Karpas-422 (cell line): ENCODE measurements around the gene ACBD4. TPM values are rescaled to one million over a fixed set of nuclear protein-coding genes. Genes with fewer than 3 reads are reported as not detected.

Source experiments
- DNase-seq: peaks from one replicate; pipeline ENCODE4 v3.0.0-alpha.2; 2015
- H2AFZ ChIP-seq: fragments of 200-600 bp; sonication (generic); 2 replicates; pipeline ENCODE4 v1.6.1; 2014; ENCODE audit warnings: antibody characterized with exemption, low read length, mixed read lengths
- H3K27ac ChIP-seq: fragments of 200-600 bp; sonication (generic); 2 replicates; pipeline ENCODE4 v1.5.1; 2014; ENCODE audit warnings: mild to moderate bottlenecking, low read length, moderate library complexity
- H3K27me3 ChIP-seq: fragments of 200-600 bp; sonication (generic); 2 replicates; pipeline ENCODE4 v1.6.1; 2014; ENCODE audit warnings: low read length, mixed read lengths
- H3K36me3 ChIP-seq: fragments of 200-600 bp; sonication (generic); 2 replicates; pipeline ENCODE4 v1.6.1; 2014; ENCODE audit warnings: low read length, mixed read lengths; ENCODE audit not compliant: insufficient read depth
- H3K4me1 ChIP-seq: fragments of 200-600 bp; sonication (generic); 2 replicates; pipeline ENCODE4 v1.6.1; 2014; ENCODE audit warnings: mild to moderate bottlenecking, low read length, mixed read lengths
- H3K4me2 ChIP-seq: fragments of 200-600 bp; sonication (generic); 2 replicates; pipeline ENCODE4 v1.6.1; 2014; ENCODE audit warnings: low read length, low read depth, mild to moderate bottlenecking; ENCODE audit not compliant: poor library complexity, severe bottlenecking
- H3K4me3 ChIP-seq: fragments of 200-600 bp; sonication (generic); 2 replicates; pipeline ENCODE4 v1.5.1; 2014; ENCODE audit warnings: mild to moderate bottlenecking, antibody characterized with exemption, low read length, mixed read lengths
- H3K79me2 ChIP-seq: fragments of 200-600 bp; sonication (generic); 2 replicates; pipeline ENCODE4 v1.6.1; 2014; ENCODE audit warnings: mild to moderate bottlenecking, low read length, mixed read lengths
- H3K9ac ChIP-seq: fragments of 200-600 bp; sonication (generic); 2 replicates; pipeline ENCODE4 v1.6.0; 2014; ENCODE audit warnings: low read length
- H3K9me2 ChIP-seq: fragments of 200-600 bp; sonication (generic), shearing (Covaris generic); replicated peaks from 2 replicates; pipeline ENCODE4 v1.6.0; 2014; ENCODE audit warnings: mild to moderate bottlenecking, low read length, moderate library complexity; ENCODE audit not compliant: insufficient read depth
- H3K9me3 ChIP-seq: fragments of 300-700, 200-600 bp; sonication (generic); 2 replicates; pipeline ENCODE4 v1.6.1; 2014; ENCODE audit warnings: low read length, mixed read lengths
- H4K20me1 ChIP-seq: fragments of 200-600 bp; sonication (generic); 2 replicates; pipeline ENCODE4 v1.6.1; 2014; ENCODE audit warnings: mild to moderate bottlenecking, antibody characterized with exemption, low read length, low read depth; ENCODE audit not compliant: insufficient read depth
- total RNA-seq: library from RNA; depleted of rRNA; stranded (reverse); fragments of >200 nt; shearing (Covaris generic); gene quantifications from 2 replicates; pipeline ENCODE4 v1.2.3, GENCODE V29; 2014; ENCODE audit warnings: low replicate concordance

The ACBD4 gene
- total RNA-seq, 1 experiment from 2014 or later, result 13.4 TPM

- no peaks in the 10 kb centered on the region for H3K79me2 ChIP-seq
- no peaks in the 10 kb centered on the region for H3K27me3 ChIP-seq
- no peaks in the 10 kb centered on the region for H4K20me1 ChIP-seq
- H3K4me3 ChIP-seq, result no peak overlapping the region
- no peak overlapping the region for H2AFZ ChIP-seq
- peaks cover 13% of the 10 kb centered on the region for H3K4me1 ChIP-seq
- no peak overlapping the region for H3K9ac ChIP-seq
- no peaks in the 10 kb centered on the region for H3K36me3 ChIP-seq
- H3K9me2 ChIP-seq, result no peaks in the 10 kb centered on the region
- H3K4me2 ChIP-seq, result no peak overlapping the region
- H3K27ac ChIP-seq, result no peak overlapping the region
- H3K9me3 ChIP-seq, result no peaks in the 10 kb centered on the region
- no peak for DNase-seq
Measured at GRCh38 chr17:45143094-45143670, 7.7 kb downstream of the ACBD4 start.

- Histone ChIP-seq H3K4me2 (no peak overlapping the region), H3K79me2 (no peaks in the 10 kb centered on the region), H3K36me3 (no peaks in the 10 kb centered on the region), H2AFZ (no peak overlapping the region), H3K4me3 (no peak overlapping the region), H4K20me1 (peaks cover 2% of the 10 kb centered on the region; the same call in 1 of the 2 replicates), H3K4me1 (peaks cover 16% of the 10 kb centered on the region), H3K9ac (no peak overlapping the region), H3K9me2 (no peaks in the 10 kb centered on the region), H3K27ac (no peak overlapping the region), H3K9me3 (no peaks in the 10 kb centered on the region), H3K27me3 (no peaks in the 10 kb centered on the region)
- DNase-seq, result no peak
Measured at GRCh38 chr17:45143767-45144198, 8.3 kb downstream of the ACBD4 start.

GRCh38 chr17:45144199-45145034 is 8.9 kb downstream of the ACBD4 start:
- Histone ChIP-seq H3K4me2 (no peak overlapping the region), H3K27me3 (no peaks in the 10 kb centered on the region), H2AFZ (no peak overlapping the region), H3K4me1 (peaks cover 23% of the 10 kb centered on the region), H3K36me3 (no peaks in the 10 kb centered on the region), H3K9me3 (no peaks in the 10 kb centered on the region), H3K27ac (no peak overlapping the region), H3K79me2 (no peaks in the 10 kb centered on the region), H3K4me3 (no peak overlapping the region), H3K9me2 (no peaks in the 10 kb centered on the region), H3K9ac (no peak overlapping the region), H4K20me1 (peaks cover 7% of the 10 kb centered on the region; the same call in 1 of the 2 replicates)
- DNase-seq, result no peak

GRCh38 chr17:45145035-45145389 is 9.5 kb downstream of the ACBD4 start:
- Histone ChIP-seq H3K27ac (no peak overlapping the region), H3K4me1 (peaks cover 29% of the 10 kb centered on the region), H4K20me1 (peaks cover 11% of the 10 kb centered on the region; the same call in 1 of the 2 replicates), H3K27me3 (no peaks in the 10 kb centered on the region), H3K4me2 (no peak overlapping the region), H3K9me3 (no peaks in the 10 kb centered on the region), H3K4me3 (no peak overlapping the region), H3K9me2 (no peaks in the 10 kb centered on the region), H3K79me2 (no peaks in the 10 kb centered on the region), H3K9ac (no peak overlapping the region), H3K36me3 (no peaks in the 10 kb centered on the region), H2AFZ (no peak overlapping the region)
- no peak for DNase-seq

- H3K9me2 ChIP-seq, result no peaks in the 10 kb centered on the region
- H3K79me2 ChIP-seq, result no peaks in the 10 kb centered on the region
- no peak overlapping the region for H3K4me3 ChIP-seq
- no peak overlapping the region for H3K27ac ChIP-seq
- peak overlapping the region; percentile 92 for H3K4me2 ChIP-seq
- no peaks in the 10 kb centered on the region for H3K36me3 ChIP-seq
- no peak overlapping the region for H2AFZ ChIP-seq
- H3K9ac ChIP-seq, result no peak overlapping the region
- H3K4me1 ChIP-seq, result peaks cover 37% of the 10 kb centered on the region
- no peak for DNase-seq
- no peaks in the 10 kb centered on the region for H3K9me3 ChIP-seq
- no peaks in the 10 kb centered on the region for H3K27me3 ChIP-seq
- peaks cover 21% of the 10 kb centered on the region; the same call in 1 of the 2 replicates for H4K20me1 ChIP-seq
Measured at GRCh38 chr17:45146166-45146565, 10.7 kb downstream of the ACBD4 start.

GRCh38 chr17:45146592-45146889 is 11.1 kb downstream of the ACBD4 start:
- Histone ChIP-seq H3K27ac (no peak overlapping the region), H3K4me3 (peak overlapping the region; percentile 75), H3K9ac (peak overlapping the region; percentile 81), H3K4me1 (peaks cover 40% of the 10 kb centered on the region), H3K79me2 (no peaks in the 10 kb centered on the region), H4K20me1 (peaks cover 25% of the 10 kb centered on the region; the same call in 1 of the 2 replicates), H3K27me3 (no peaks in the 10 kb centered on the region), H3K4me2 (peak overlapping the region; percentile 92), H3K36me3 (no peaks in the 10 kb centered on the region), H3K9me2 (no peaks in the 10 kb centered on the region), H3K9me3 (no peaks in the 10 kb centered on the region), H2AFZ (no peak overlapping the region)
- no peak for DNase-seq

GRCh38 chr17:45146890-45147580 is 11.5 kb downstream of the ACBD4 start:
- Histone ChIP-seq H4K20me1 (peaks cover 28% of the 10 kb centered on the region; the same call in 1 of the 2 replicates), H3K4me3 (peak overlapping the region; percentile 75), H3K27me3 (no peaks in the 10 kb centered on the region), H3K36me3 (no peaks in the 10 kb centered on the region), H2AFZ (peak overlapping the region; percentile 79; the same call in 1 of the 2 replicates), H3K9me2 (no peaks in the 10 kb centered on the region), H3K4me1 (peaks cover 42% of the 10 kb centered on the region), H3K79me2 (no peaks in the 10 kb centered on the region), H3K27ac (peak overlapping the region; percentile 93), H3K4me2 (peak overlapping the region; percentile 92), H3K9ac (peak overlapping the region; percentile 81), H3K9me3 (no peaks in the 10 kb centered on the region)
- peak; percentile 87 for DNase-seq

GRCh38 chr17:45147581-45148182 is 12.2 kb downstream of the ACBD4 start:
- peak overlapping the region; percentile 81 for H3K9ac ChIP-seq
- peak overlapping the region; percentile 93 for H3K27ac ChIP-seq
- peak overlapping the region; percentile 73 for H2AFZ ChIP-seq
- peak overlapping the region; percentile 92 for H3K4me2 ChIP-seq
- peaks cover 28% of the 10 kb centered on the region; the same call in 1 of the 2 replicates for H4K20me1 ChIP-seq
- H3K27me3 ChIP-seq, result no peaks in the 10 kb centered on the region
- no peaks in the 10 kb centered on the region for H3K9me3 ChIP-seq
- peak overlapping the region; percentile 75 for H3K4me3 ChIP-seq
- no peaks in the 10 kb centered on the region for H3K79me2 ChIP-seq
- peaks cover 42% of the 10 kb centered on the region for H3K4me1 ChIP-seq
- H3K36me3 ChIP-seq, result no peaks in the 10 kb centered on the region
- DNase-seq, result peak; percentile 97
- no peaks in the 10 kb centered on the region for H3K9me2 ChIP-seq
